ENCODE results near the gene IFNAR1. TPM values are rescaled to one million over a fixed set of nuclear protein-coding genes. Genes with fewer than 3 reads are reported as not detected.

The IFNAR1 gene
- total and polyA plus RNA-seq, 2 donors (not counting 1 experiment from before 2014, with no cell fraction given), result 14.8 to 55.7 TPM

GRCh38 chr21:33368124-33368523 is 43.4 kb downstream of the IFNAR1 start:
- Histone ChIP-seq H4K20me1 (ENCODE audit: control insufficient read depth, insufficient read depth, low read length, poor library complexity, severe bottlenecking) (no peaks in the 10 kb centered on the region), H3K27me3 (replicated peaks in 1 of 4; ENCODE audit: control extremely low read depth in 1 of 4, control insufficient read depth in 3 of 4, insufficient read depth in 4 of 4, low read length in 3 of 4) (no peaks in the 10 kb centered on the region), H3K36me3 (replicated peaks in 1 of 2; ENCODE audit: control extremely low read depth in 1 of 2, control insufficient read depth in 1 of 2, extremely low read depth in 1 of 2, insufficient read depth in 2 of 2, low read length in 1 of 2) (no peaks in the 10 kb centered on the region), H3K79me2 (ENCODE audit: control insufficient read depth, insufficient read depth, low read length) (peaks cover 7% of the 10 kb centered on the region), H3K9ac (ENCODE audit: low read length) (no peak overlapping the region), H2AFZ (ENCODE audit: insufficient read depth, low read depth, low read length, poor library complexity, severe bottlenecking) (no peak overlapping the region), H3K4me3 (ENCODE audit: control extremely low read depth in 1 of 5, extremely low read depth in 1 of 5, insufficient read depth in 1 of 5, low read depth in 2 of 5, low read length in 4 of 5) (peak overlapping the region in 1 of 5 experiments; percentile 1), H3K4me2 (replicated peaks; ENCODE audit: low read depth, low read length, poor library complexity, severe bottlenecking) (peak overlapping the region; percentile 21), H3K9me3 (ENCODE audit: control extremely low read depth in 1 of 3, control insufficient read depth in 2 of 3, insufficient read depth in 1 of 3, low read length in 2 of 3) (peaks cover 6 to 57% (median 28%) of the 10 kb centered on the region in 3 donors), H3K27ac (ENCODE audit: low read length in 2 of 2) (peak overlapping the region; percentile 20 to 51), H3K4me1 (ENCODE audit: control insufficient read depth in 2 of 2, insufficient read depth in 2 of 2, low read length in 2 of 2) (peaks cover 66 to 71% of the 10 kb centered on the region in 2 donors)
- POLR2A ChIA-PET, result interaction anchor here (0.8 to 1.5 kb wide), 4 partner anchors 17 to 43 kb away, joined by 3 to 7 read pairs (median 4); partner anchors contain the start of genes IFNAR1 and IFNGR2
- Mint-ChIP-seq H3K4me3 (peak overlapping the region; percentile 60), H3K9me3 (ENCODE audit: insufficient read depth) (peaks cover 14% of the 10 kb centered on the region), H3K27me3 (no peaks in the 10 kb centered on the region), H3K4me1 (peaks cover 55% of the 10 kb centered on the region), H3K27ac (peak overlapping the region; percentile 79)
- ATAC-seq (ENCODE audit: low read depth) (peak; percentile 80), DNase-seq (peak; percentile 68)
- CTCF ChIA-PET, result interaction anchor here (0.6 to 2.6 kb wide), 9 partner anchors 9 to 171 kb away, joined by 3 to 9 read pairs (median 4); partner anchors contain the start of gene IFNAR1
- WGBS (ENCODE audit: insufficient coverage), result 6% methylated on average over 2 of the region's 4 CpGs
- intact Hi-C loops (cut with micrococcal nuclease), result no loop called here
- TF ChIP-seq EZH2 (IDR thresholded peaks at IDR 0.05; ENCODE audit: borderline replicate concordance, insufficient read depth, low read depth, low read length, poor library complexity, severe bottlenecking) (no peak), CTCF (IDR thresholded peaks at IDR 0.05) (no peak)

GRCh38 chr21:33368576-33368975 is 43.8 kb downstream of the IFNAR1 start:
- Histone ChIP-seq H3K27me3 (replicated peaks in 1 of 4; ENCODE audit: control extremely low read depth in 1 of 4, control insufficient read depth in 3 of 4, insufficient read depth in 4 of 4, low read length in 3 of 4) (no peaks in the 10 kb centered on the region), H4K20me1 (ENCODE audit: control insufficient read depth, insufficient read depth, low read length, poor library complexity, severe bottlenecking) (no peaks in the 10 kb centered on the region), H3K4me1 (ENCODE audit: control insufficient read depth in 2 of 2, insufficient read depth in 2 of 2, low read length in 2 of 2) (peaks cover 69 to 75% of the 10 kb centered on the region in 2 donors), H3K36me3 (replicated peaks in 1 of 2; ENCODE audit: control extremely low read depth in 1 of 2, control insufficient read depth in 1 of 2, extremely low read depth in 1 of 2, insufficient read depth in 2 of 2, low read length in 1 of 2) (no peaks in the 10 kb centered on the region), H3K9me3 (ENCODE audit: control extremely low read depth in 1 of 3, control insufficient read depth in 2 of 3, insufficient read depth in 1 of 3, low read length in 2 of 3) (peaks cover 6 to 57% (median 28%) of the 10 kb centered on the region in 3 donors), H3K4me2 (replicated peaks; ENCODE audit: low read depth, low read length, poor library complexity, severe bottlenecking) (peak overlapping the region; percentile 21), H3K79me2 (ENCODE audit: control insufficient read depth, insufficient read depth, low read length) (peaks cover 7% of the 10 kb centered on the region), H3K4me3 (ENCODE audit: control extremely low read depth in 1 of 5, extremely low read depth in 1 of 5, insufficient read depth in 1 of 5, low read depth in 2 of 5, low read length in 4 of 5) (peak overlapping the region in 1 of 5 experiments; percentile 1), H2AFZ (ENCODE audit: insufficient read depth, low read depth, low read length, poor library complexity, severe bottlenecking) (no peak overlapping the region), H3K27ac (ENCODE audit: low read length in 2 of 2) (peak overlapping the region in 1 of 2 donors; percentile 20), H3K9ac (ENCODE audit: low read length) (no peak overlapping the region)
- no peaks in the 10 kb centered on the region for H3K27me3 Mint-ChIP-seq
- peaks cover 57% of the 10 kb centered on the region for H3K4me1 Mint-ChIP-seq
- DNase-seq (no peak), ATAC-seq (ENCODE audit: low read depth) (no peak)
- no CpG with 5 or more reads among the region's 3 CpGs for WGBS (ENCODE audit: insufficient coverage)
- peak overlapping the region; percentile 60 for H3K4me3 Mint-ChIP-seq
- intact Hi-C loops (cut with micrococcal nuclease), result no loop called here
- peak overlapping the region; percentile 79 for H3K27ac Mint-ChIP-seq
- CTCF ChIA-PET, result interaction anchor here (0.7 to 2.6 kb wide), 5 partner anchors 8 to 73 kb away, joined by 3 to 9 read pairs (median 6); partner anchors contain the start of gene IFNAR1
- POLR2A ChIA-PET, result interaction anchor here (0.7 to 1.5 kb wide), 3 partner anchors 17 to 73 kb away, joined by 3 to 7 read pairs (median 3); partner anchors contain the start of gene IFNAR1
- peaks cover 14% of the 10 kb centered on the region for H3K9me3 Mint-ChIP-seq (ENCODE audit: insufficient read depth)
- TF ChIP-seq CTCF (IDR thresholded peaks at IDR 0.05), result no peak
